Fibroblast of villous mesenchyme (primary cell): ENCODE measurements around the gene SMG9. TPM values are rescaled to one million over a fixed set of nuclear protein-coding genes. Genes with fewer than 3 reads are reported as not detected.

ENCODE experiments used
- DNase-seq: peaks from one replicate; pipeline ENCODE4 v3.0.0-alpha.2; 2010; ENCODE audit warnings: low read depth
- H3K4me3 ChIP-seq: 2 replicates; pipeline ENCODE4 v1.5.1; 2011; ENCODE audit warnings: low read depth, mild to moderate bottlenecking, low read length
- total RNA-seq: library from RNA; depleted of rRNA; stranded (reverse); fragments of >200 nt; gene quantifications from 2 replicates; pipeline ENCODE4 v1.2.3, GENCODE V29; 2012
- TF ChIP-seq, protein P1 (sequence below): IDR thresholded peaks from 2 replicates; pipeline ENCODE4 v1.5.1; 2012; ENCODE audit warnings: low read depth, mild to moderate bottlenecking, low read length; ENCODE audit not compliant: insufficient read depth

Gene SMG9
- total RNA-seq, 1 donor, result 13.0 TPM

DNA sequence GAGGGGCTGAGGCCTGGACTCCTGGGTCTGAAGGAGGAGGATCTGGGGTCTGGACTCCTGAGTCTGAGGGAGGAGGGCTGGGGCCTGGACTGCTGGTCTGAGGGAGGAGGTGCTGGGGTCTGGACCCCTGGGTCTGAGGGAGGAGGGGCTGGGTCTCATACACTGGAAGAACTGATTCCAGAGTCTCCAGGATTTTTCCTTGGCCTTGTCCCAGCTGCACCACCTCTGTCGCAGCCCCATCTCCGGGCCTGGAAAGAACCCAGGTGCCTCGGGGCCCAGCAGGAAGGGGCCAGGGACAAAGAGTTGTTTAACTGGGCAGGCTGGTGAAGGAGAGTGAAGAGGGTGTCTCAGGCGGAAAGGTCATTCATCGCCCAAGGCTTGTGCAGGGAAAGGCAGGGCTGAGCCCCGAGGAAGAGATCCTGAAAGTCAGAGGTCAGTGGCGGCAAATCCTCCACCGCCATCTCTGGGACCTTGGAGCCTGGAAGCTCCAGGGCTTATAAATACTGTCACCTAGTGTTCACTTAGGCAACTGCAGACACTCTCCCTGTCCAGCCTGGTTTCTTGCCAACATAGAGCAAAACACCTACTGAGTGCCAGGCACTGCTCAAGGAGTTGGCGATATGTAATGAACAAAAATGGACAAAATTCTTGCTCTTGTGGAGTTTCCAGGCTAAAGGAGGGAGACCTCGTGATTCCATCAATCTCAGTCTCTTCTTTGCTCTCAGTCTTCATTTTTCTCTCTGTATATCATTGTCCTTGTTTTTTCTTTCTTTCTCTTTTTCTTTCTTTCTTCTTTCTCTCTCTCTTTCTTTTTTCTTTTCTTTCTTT, 30.4 kb upstream of the SMG9 start:
- TF ChIP-seq, protein P1, sequence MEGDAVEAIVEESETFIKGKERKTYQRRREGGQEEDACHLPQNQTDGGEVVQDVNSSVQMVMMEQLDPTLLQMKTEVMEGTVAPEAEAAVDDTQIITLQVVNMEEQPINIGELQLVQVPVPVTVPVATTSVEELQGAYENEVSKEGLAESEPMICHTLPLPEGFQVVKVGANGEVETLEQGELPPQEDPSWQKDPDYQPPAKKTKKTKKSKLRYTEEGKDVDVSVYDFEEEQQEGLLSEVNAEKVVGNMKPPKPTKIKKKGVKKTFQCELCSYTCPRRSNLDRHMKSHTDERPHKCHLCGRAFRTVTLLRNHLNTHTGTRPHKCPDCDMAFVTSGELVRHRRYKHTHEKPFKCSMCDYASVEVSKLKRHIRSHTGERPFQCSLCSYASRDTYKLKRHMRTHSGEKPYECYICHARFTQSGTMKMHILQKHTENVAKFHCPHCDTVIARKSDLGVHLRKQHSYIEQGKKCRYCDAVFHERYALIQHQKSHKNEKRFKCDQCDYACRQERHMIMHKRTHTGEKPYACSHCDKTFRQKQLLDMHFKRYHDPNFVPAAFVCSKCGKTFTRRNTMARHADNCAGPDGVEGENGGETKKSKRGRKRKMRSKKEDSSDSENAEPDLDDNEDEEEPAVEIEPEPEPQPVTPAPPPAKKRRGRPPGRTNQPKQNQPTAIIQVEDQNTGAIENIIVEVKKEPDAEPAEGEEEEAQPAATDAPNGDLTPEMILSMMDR, result peak; percentile 100
- peak; percentile 72 for DNase-seq
- no peak overlapping the region for H3K4me3 ChIP-seq

DNA sequence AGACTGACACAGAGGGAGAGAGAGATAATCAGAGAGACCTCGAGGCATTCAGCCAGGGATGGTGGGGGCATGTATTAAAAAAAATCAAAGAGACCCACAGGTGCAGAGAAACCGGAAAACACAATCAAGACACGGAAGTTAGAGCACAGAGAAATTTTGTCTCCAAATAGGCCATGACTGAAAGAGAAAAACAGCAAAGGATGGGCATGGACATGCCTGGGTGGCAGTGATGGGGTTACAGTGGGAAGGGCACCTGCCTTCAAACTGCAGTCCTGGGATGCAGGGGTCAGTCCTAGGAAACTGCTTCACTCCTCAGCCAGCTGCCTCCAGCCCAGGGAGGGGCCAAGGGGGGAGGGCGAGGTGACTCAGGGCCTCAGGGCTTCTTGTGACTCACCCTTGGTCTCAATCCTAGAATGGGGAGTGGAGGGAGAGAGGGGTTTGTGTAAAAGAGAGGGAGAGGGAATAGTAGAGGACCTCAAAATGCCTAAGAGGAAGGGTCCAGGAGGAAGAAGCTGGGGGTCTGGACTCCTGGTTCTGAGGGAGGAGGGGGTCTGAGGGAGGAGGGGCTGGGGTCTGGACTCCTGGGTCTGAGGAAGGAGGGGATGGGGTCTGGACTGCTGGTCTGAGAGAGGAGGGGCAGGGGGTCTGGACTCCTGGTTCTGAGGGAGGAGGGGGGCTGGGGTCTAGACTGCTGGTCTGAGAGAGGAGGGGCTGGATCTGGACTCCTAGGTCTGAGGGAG, 29.6 kb upstream of the SMG9 start:
- TF ChIP-seq, protein P1, result no peak
- DNase-seq, result peak; percentile 70
- H3K4me3 ChIP-seq, result no peak overlapping the region

DNA sequence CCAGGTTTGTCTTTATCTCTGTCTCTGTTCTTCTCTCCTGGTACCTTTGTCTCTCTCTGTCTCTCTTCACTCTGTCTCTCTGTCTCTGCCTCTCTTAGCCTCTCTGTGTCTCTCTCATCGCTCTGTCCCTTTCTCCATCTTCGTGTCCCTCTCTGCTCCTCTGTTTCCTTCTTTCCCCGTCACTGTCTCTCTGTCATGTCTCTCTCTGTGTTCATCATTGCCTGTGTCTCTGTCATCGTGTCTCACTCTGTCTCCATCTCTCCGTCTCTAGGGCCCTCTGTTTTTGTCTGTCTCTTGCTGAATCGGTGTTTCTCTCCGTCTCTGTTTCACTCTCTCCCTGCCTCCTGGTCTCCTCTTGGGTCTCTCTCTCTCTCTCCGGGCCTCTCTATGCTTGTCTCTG, 28.9 kb upstream of the SMG9 start:
- TF ChIP-seq, protein P1, result no peak
- no peak for DNase-seq
- no peak overlapping the region for H3K4me3 ChIP-seq

DNA sequence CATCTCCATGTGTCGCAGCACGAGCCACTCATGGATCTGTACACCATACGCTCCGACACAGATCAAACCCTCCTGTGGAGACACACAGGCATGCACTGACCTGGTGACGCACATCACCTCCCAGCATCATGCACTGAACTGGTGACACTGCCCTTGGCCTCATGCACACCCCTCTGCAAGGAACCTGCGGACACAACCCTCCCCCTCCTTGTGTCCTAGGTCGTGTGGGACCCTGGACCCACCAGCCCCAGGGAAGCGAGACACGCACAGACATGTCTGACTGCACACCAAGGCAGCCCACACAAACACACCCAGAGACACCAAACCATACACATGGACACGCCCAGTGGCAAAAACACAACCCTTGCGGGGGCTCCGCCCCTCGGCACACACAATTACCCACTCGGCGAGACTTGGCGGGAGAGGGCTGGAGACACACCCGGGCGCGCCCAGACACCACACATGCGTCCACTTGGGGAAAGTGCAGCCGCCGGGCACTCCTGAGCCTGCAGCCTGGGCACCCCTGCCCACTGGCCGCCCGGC, 28.0 kb upstream of the SMG9 start:
- TF ChIP-seq, protein P1, result no peak
- no peak overlapping the region for H3K4me3 ChIP-seq
- no peak for DNase-seq

DNA sequence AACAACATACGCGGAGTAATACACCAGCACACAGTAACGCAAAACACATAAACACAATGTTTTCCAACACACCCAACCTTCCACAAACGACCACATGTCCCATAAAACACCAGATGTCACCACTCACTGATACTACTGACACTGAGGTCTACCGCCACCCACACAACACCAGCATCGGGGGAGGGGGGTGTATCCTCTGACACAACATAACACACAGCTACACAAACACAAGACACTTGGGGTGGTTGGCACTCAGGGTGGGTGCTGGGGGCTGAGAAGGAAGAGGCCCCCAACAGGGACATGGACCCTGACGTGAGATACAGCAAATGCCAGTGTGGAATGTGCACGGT, 27.5 kb upstream of the SMG9 start:
- DNase-seq, result no peak
- no peak overlapping the region for H3K4me3 ChIP-seq
- TF ChIP-seq, protein P1, result no peak

DNA sequence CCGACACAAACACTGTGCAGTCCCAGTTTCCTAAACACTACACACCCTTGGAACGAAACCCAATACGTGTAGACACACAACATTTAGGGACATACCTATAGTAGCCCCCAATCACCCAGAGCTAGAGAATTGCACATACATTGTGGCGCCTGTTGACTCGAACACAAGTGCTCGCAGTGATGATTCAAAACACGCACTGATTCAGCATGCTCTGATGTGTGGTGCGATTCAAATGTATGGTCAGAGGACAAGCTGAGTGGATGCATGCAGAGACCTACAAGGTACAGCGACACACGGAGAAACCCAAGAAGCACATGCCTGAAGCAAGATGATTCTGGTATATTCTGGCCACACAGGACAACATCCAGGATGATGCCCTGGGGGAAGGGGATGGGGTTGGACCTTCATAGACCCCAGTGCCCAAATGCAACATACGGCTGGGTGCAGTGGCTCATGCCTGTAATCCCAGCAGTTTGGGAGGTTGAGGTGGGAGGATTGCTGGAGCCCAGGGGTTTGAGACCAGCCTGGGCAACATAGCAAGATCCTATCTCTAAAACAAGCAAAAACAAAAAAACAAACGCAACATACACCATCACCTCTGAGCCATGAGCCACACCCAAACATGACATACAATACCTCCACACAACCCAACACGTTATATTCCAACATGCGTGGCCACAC, 27.0 kb upstream of the SMG9 start:
- no peak for DNase-seq

More for the DNA sequence above, 27.0 kb upstream of the SMG9 start:
- no peak overlapping the region for H3K4me3 ChIP-seq
- TF ChIP-seq, protein P1, result no peak
